HG02610 (cell line): ENCODE results near the gene LRPAP1.

ENCODE experiments used
- ATAC-seq: cut with Tn5 transposase; IDR thresholded peaks from one replicate; pipeline ENCODE4 v1.9.1; 2021; ENCODE audit warnings: mild to moderate bottlenecking, moderate library complexity; ENCODE audit not compliant: unreplicated experiment

Gene LRPAP1

DNA sequence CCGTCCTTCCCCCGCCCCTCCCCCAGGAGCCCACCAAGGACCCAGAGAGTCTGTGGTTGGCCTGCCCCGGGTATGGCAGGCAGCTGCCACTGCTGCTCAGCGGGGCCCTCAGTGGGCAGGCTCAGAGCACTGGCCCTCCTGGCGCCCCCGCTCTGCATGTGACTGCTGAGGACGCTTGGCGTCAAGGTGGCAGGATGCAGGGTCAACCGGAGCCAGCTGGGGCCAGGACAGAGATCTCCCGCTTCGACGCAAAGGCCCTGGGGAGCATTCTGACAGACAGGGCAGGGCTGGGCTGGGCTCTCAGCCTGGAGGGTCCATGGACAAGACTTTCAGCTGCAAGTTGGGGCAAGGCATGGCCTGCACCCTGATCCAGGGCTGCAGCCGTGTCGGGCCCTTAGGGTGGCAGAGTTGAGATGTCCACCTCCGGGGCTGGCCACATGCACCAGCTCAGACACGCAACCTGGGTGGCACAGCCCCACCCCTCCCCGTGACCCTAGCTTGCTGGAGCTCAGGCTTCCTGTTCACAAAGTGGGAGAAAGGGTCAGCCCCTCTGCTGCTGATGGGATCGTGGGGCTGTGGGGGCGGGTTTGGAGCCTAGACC is 30.3 kb downstream of the LRPAP1 start:
- no peak for ATAC-seq

DNA sequence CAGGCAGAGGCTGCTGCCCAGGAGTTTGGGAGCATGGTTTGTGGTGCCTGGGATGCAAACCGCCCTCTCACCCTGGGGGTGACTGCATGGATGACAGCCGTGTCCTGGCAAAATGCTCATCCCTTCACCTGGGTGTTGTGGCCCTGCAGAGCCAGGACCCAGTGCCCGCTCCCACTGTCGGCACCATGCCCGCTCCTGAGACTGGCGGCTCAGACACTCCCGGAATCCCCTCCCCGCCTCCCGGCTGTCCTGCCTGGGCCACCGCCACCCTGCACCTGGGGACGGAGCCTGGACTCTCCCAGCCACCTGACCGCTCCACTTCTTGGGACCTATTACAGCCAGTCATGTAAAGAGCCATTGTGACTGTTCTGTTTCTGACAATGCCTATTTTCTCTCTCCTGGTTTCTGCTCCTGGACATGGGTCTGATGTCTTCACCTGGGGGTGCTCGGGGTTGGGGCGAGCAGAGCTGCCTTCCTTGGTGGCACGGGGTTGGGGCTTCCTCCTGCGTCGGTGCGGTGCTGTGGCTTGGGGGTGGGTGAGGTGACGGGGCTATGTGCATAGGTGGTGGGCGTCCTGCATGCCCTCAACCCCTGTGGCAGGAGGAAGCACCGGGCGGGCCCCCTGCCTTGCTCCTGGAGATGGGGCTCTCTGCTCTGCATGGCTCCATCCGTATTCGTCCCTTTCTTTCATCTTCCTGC is 30.9 kb downstream of the LRPAP1 start:
- ATAC-seq: no peak

DNA sequence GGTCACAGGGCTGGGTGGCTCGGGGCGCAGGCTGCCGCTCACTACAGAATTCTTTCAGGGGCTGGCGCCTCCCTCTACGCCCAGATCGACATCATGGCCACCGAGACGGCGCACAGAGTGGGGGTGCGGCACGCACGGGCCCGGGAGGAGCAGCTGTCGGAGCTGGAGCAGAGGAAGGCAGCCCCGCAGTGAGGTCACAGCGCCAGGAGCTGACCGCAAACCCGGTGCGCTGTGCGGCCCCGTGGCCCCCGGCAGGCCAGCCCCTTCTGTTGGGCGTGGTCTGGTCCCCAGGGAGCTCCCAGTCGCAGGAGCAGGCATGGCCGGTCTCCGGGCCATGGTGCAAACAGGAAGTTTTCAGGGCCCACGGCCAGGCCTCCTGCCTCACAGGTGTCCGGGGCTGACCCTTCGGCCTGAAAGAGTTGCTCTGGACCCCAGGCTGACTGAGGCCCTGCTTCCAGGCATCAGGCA is 31.6 kb downstream of the LRPAP1 start:
- no peak for ATAC-seq

DNA sequence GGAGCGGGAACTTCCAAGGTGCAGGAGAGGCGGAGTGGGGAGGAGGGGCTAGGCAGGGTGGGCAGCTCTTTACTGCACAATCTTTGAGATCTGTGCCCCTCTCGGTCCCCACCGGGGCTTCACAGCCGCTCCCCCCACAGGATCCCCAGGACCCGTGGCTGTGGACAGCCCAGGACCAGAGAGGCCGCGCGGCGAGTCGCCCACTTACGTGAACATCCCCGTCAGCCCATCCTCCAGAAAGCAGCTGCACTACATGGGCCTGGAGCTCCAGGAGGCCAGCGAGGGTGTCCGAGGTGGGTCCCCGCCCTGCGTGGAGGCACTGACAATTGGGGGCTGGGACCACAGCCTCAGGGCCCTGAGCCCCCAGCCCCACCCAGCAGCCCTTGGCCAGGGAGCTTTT is 32.1 kb downstream of the LRPAP1 start:
- ATAC-seq: no peak

DNA sequence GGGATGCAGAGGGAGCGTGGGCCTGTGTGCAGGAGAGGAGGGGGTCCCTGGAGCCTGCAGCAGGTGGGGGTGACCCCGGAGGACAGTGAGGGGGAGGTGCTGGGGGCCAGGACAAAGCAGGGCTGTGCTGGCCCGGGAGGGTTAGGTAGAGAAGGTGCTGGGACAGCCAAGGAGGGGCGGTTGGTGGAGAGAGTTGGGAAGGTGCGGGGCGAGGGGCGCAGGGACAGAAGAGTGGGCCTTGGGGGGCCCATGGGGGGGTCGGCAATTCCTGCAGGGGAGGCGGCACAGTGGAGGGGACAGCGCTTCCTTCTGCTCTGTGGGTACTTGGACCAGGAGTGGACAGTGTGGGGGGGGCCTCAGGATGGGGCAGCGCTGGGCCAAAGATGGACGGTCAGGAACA is 32.5 kb downstream of the LRPAP1 start:
- no peak for ATAC-seq

DNA sequence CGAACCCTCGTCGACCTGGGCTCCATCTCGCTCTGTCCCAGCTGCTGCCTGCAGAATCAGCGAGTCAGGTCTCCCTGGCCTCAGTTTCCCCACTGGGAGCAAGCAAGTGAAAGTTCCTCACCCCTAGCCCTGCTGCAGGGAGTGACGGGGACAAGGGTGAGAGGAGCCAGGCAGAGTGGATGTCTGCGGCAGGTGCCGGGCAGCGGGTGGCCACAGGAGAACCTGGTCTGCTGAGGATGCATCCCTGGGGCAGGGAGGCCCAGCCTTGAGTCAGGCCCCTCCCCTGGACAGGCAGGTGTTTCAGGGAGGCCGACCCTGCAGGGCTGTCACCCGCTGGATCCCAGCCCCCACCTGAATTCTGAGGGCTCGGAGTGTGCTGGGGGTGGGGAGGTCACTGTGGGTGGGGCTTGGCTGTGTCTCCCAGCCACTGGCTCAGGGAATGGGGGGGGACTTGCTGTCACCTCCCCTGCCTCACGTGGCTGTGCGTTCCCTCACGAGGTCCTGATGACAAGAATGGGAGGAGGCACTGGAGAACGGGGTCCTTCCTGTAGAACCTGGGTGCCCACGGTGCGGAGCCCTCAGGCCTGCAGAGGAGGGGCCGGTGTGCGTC is 33.2 kb downstream of the LRPAP1 start:
- ATAC-seq: no peak

DNA sequence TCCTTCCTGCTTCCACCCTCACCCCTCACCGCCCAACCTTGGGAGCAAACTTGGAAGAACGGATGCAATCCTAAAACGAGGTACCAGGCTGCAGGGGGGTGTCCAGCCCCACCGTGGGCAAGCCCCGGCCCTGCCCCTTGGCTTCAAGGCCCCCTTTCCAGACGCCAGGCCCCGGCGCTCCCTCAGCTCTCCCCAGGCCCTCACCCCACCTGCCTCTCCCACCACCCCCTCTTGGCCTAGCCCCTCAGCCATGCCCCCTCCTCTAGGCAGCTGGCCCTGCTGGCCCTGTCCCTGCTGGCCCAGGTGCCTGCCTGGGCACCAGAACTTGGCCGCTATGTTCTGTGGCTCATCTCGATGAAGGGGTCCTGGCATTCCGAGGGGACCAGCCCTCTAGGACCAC is 33.8 kb downstream of the LRPAP1 start:
- ATAC-seq: no peak

DNA sequence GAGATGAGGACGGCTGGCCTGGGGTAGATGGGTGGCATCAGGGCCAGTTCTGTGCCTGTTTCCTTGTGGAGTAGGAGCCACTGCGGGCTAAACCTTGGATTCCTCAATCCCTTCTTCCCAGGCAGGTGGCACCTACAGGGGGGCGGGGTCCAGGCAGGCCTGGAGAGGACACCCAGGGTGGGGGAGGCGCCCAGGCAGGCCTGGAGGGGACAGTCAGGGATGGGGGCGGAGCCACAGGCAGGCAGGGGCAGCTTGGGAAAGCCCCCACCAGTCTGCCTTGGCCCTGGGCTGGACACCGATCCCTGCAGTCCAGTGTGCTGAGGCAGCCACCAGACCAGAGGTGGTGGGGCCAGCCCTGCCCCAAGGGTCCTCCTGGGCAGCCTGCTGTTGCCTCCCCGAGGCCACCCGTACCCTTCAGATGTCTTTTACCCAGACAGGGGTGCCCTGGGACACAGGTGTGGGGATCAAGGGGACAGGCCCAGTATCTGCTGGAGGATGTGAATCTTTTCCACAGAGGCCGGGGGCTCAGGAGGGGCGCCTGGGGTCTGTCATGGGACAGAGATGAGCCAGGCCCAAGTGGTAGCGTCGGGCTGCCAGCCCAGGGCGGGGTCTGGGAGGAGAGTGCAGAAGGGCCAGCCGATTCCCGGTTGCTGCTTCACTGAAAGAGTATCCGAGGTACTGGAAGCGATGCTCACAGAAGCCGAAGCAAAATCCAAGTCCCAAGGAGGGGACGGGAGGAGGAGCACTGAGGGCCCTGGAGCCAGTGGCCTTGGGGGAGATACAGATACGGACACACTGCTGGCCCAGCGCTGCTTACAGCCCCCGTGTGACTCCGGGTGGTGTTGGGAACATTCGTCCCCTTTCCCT is 34.5 kb downstream of the LRPAP1 start:
- no peak for ATAC-seq

DNA sequence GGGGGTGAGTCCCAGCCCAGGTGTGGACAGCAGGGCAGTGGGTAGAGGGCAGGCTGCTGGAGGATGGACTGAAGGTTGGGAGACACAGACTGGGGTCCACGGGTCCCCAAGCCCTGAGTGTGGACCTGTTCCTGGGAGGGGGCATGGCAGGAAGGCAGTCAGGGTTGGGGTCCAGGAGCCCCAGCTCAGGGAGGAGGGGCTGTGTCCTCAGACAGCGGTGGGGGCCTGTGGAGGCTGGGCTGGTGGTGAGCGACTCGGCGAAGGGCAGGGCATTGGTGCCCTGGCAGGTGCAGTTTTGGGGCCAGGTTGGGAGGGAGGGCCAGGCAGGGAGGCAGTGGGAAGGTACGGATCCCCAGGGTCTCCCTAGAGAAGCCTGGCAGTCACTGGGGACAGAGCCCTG is 35.1 kb downstream of the LRPAP1 start:
- ATAC-seq: no peak

DNA sequence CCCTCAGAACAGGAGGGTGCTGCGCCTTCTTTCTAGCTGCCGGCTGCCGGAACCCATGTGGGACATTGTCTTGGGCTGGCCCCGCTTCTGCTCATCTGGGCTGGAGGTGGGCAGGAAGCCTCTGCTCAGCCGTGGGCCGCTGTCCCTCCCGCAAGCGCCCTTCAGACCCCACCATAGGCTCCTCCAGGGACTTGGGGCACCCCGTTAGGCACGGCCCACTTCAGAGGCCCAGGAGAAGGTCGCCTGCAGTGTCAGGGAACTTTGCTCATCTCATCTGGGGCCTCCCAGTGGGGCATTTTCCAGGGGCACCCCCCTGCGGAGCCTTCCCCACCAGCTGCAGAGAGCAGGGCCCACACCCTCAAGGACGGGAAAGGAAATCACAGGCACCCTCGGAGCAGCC is 36.2 kb downstream of the LRPAP1 start:
- ATAC-seq: no peak

DNA sequence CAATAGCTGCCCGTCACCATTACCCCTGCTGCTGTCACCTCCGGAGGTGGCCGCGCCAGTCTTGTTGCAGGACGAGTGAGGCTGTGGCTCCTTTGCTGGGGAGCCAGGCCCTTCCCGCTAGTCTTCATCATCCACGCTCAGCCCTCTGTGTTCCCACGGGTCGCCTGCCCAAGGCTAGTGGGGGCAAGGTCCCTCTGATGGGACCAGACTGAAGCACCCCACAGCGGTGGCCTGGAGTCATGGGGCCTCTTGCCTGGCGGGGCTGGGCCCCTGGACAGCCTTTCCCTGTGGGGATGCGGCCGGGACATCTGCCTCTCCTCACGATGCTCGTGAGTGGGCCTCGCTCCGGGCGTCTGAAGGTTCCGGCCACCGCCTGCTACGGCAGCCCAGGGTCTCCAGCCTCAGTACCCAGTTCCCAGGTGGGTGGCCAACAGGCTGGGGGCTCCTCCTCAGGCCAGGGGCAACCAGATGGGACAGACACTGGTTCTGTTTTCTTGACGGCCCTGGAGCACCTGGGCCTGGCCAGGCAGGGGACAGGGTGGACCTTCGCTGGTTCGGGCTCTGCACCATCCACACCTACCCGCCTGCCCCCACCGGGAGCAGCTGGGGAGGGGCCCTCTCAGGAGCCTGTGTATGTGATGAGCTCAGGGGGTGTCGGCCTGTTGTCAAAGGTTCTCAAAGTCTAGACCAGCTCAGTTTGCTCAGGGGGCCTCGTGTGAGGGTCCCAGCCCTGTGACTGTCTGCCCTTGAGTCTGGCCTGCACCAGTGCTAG is 36.8 kb downstream of the LRPAP1 start:
- no peak for ATAC-seq

DNA sequence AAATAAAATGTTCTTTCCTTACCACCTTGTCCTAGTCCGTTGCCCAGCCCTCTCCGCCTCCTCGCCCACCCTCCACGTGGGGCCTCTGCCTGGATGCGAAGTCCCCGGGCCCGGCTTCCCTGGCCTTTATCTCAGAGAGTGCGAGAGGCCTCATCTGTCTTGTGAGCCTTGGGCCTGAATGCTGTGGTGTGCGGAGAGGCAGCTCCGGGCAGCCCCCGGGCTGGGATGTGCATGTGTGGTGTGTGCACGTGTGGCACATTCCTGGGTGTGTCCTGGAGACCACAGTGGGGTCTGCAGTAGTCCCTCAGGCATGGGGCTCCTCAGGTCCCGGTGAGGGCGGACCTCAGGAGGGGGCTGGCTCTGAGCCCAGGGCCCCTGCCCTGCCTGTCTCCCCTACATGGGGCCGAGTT is 37.8 kb downstream of the LRPAP1 start:
- no peak for ATAC-seq

DNA sequence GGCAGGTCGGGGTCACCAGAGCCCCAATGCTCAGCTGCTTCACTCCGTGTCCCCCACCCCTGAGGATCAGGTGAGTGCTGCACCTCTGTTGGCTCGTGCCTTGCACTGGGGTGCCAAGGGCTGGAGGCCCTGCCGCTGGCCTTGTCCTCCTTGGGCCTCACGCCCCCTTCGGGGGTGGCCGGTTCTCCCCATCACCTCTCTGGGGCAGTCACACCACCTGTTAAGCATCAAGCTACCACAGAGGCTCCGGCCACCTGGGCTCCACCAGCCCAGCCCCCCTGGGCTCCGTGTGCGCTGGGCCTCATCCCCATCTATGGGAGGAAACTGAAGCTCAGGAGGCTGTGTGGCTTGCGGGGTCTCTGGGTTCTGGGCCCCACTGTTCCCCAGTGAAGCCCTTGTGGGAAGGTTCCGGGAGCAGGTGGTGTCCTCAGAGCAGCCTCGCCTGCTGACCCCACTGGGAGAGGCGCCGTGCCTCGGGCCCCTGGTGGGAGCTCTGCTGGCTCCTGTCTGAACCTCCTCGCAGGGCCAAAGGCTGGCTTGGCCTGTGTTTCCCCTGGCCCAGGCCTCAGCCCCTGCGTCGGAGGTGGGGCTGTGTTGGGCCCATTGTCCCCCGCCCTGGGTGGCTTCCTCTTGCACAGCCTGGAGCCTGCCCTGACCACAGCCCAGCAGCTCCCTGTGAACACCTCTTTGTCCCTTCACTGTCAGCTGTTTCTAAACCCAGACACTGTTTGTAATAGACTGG is 38.3 kb downstream of the LRPAP1 start:
- ATAC-seq: no peak

DNA sequence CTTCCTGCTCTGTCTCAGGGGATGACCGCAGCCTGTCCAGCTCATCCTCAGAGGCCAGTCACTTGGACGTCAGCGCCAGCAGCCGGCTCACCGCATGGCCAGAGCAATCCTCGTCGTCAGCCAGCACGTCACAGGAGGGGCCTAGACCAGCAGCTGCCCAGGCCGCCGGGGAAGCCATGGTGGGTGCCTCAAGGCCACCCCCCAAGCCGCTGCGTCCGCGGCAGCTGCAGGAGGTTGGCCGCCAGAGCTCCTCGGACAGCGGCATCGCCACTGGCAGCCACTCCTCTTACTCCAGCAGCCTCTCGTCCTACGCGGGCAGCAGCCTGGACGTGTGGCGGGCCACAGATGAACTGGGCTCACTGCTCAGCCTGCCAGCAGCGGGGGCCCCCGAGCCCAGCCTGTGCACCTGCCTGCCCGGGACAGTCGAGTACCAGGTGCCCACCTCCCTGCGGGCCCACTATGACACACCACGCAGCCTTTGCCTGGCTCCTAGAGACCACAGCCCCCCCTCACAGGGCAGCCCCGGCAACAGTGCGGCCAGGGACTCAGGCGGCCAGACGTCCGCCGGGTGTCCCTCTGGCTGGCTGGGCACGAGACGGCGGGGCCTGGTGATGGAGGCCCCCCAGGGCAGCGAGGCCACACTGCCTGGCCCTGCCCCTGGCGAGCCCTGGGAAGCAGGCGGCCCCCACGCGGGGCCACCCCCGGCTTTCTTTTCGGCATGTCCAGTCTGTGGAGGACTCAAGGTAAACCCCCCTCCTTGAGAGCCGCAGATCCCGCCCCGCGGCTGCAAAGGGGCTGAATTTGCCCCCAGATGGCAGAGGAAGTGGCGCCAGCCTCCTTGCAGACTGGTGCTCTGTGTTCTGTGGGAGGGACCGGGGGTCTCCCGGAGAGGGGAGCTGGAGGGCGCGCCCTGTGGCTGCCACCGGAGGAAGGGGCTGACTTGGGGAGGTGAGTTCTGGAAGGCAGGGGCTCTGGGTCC is 39.2 kb downstream of the LRPAP1 start:
- no peak for ATAC-seq

DNA sequence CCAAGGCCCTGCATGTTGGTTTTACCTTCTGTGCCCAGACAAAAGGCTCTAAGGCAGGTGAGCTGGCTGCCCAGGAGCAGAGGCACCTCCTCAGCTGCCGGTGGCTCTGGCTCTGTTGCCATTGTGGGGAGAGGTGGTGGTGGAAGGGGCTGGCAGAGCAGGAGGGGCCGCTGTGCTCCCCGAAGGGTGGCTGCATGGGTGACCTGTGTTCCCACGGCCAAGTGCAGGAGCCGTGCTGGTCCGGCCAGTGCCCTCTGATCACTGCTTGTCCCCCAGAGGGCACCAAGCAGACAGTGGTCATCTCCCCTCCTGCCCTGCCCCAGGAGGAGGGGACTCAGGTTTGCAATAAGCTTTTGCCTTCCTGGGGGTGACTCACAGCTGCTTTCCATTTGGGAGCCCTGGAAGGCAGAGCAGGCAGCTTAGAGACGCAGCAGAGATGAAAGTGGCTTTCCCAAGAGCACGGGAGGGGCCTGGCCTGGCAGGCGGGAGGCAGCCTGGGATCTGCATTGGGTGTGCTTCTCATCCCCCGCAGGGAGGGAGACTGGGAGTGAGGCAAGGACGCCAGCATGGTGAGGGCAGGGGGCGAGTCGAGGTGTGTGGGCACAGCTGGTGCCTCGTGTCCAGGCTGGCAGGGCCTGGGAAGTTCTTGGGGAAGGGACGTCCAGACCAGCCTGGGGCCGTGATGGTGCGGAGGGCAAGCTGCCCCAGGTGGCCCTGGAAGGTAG is 40.4 kb downstream of the LRPAP1 start:
- no peak for ATAC-seq

DNA sequence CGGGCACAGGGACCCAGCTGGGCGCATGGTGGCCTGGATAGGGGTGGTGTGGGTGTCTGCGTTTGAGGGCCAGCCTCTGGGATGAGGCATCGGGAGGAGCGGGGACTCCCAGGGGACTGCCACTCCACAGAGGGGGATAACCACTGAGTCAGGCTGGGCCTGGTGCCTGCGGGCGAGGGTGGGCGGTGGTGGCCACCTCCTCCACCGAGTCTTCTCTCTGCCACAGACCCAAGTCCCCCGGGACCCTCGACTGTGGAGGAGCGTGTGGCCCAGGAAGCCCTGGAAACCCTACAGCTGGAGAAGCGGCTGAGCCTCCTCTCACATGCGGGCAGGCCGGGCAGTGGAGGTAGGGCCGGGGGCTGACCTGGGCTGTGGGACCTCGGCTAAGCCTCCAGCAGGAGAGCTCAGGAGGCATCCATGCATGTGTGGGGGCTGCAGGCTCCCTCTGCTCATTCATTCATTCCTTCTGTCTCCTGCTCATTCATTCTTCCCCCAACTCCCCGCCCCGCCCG is 42.7 kb downstream of the LRPAP1 start:
- no peak for ATAC-seq

DNA sequence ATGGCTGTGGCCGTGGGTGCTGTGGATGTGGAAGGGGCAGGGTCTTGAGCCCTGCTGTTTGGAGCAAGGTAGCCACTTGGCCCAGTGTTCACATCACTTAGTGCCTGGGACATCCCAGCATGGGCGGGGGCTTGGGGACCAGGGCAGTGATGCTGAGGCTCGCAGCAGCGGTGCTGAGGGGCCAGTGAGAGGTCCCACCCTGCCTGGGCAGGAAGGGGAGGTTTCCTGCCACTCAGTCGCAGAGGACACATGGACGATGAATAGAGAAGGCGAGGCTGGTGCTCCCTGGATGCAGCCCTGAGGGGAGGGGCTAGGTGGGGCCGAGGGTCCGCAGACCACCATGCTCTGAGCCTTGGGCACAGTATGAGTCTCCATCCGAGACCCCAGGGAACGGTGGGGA is 43.4 kb downstream of the LRPAP1 start:
- ATAC-seq: no peak

DNA sequence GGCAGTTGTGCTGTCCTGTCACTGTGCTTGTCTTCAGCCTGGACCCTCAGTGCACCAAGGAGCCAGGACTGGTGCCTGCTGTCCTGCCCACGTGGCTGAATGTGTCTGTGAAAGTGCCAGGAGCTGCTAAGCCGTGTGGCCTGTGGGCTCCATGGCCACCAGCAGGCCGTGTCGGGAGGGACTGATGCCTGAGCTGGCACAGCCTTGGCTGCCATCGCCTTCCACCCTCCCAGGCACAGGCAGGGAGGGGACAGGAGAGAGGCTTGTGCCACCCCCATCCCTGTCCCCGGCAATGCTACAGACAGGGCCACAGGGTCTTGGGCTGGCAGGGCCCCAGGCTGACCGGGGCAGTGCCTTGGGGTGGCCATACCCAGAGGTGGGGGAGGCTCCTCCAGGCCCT is 44.4 kb downstream of the LRPAP1 start:
- no peak for ATAC-seq
